Activated T-cell treated with anti-CD3 and anti-CD28 coated beads, Interleukin-2, amount 50 U/mL, for 72 hours (primary cell): ENCODE results near the gene RNF150. TPM values are rescaled to one million over a fixed set of nuclear protein-coding genes. Genes with fewer than 3 reads are reported as not detected.
A peak's percentile ranks its signal among the peaks of the same experiment; 100 is the strongest.

Experiments used
- ATAC-seq, 2 donors: fragments of 150-1000 bp; cut with Tn5 transposase; replicated peaks in 1 of 2; 2 replicates each; pipeline ENCODE4 v1.10.0; 2021; ENCODE audit warnings: moderate library complexity in 2 of 2, mild to moderate bottlenecking in 1 of 2
- DNase-seq, 2 donors: peaks; one replicate each; pipeline ENCODE4 v3.0.0; 2021 to 2022; ENCODE audit warnings: mixed read lengths in 1 of 2
- H3K27ac Mint-ChIP-seq: one replicate; pipeline ENCODE4 v1.8.0; 2022; ENCODE audit warnings: mild to moderate bottlenecking, moderate library complexity, mixed read lengths
- H3K27me3 Mint-ChIP-seq: one replicate; pipeline ENCODE4 v1.8.0; 2022; ENCODE audit warnings: low read depth, mixed read lengths
- H3K36me3 Mint-ChIP-seq, 2 donors: one replicate each; pipeline ENCODE4 v1.8.0; 2022; ENCODE audit warnings: mixed read lengths in 2 of 2, mild to moderate bottlenecking in 1 of 2; ENCODE audit not compliant: insufficient read depth in 2 of 2
- H3K4me1 Mint-ChIP-seq: one replicate; pipeline ENCODE4 v1.8.0; 2022; ENCODE audit warnings: low read depth, mixed read lengths
- H3K4me3 Mint-ChIP-seq, 2 donors: one replicate each; pipeline ENCODE4 v1.8.0; 2022; ENCODE audit warnings: mild to moderate bottlenecking in 2 of 2, mixed read lengths in 2 of 2, moderate library complexity in 2 of 2
- H3K9me3 Mint-ChIP-seq, 2 donors: one replicate each; pipeline ENCODE4 v1.8.0; 2022; ENCODE audit warnings: mixed read lengths in 2 of 2
- total RNA-seq, 2 donors: library from RNA; stranded (reverse); gene quantifications; one replicate each; pipeline ENCODE4 v1.2.3, GENCODE V29; 2022

The RNF150 gene
- total RNA-seq, 2 donors from 2014 or later = 0.10 to 0.46 TPM

GRCh38 chr4:141121768-141122454, 11.4 kb downstream of the RNF150 start:
- Mint-ChIP-seq H3K27ac (no peak overlapping the region), H3K9me3 (peaks cover 2% of the 10 kb centered on the region in 2 donors), H3K36me3 (no peaks in the 10 kb centered on the region), H3K4me1 (no peaks in the 10 kb centered on the region), H3K4me3 (no peak overlapping the region), H3K27me3 (peaks cover 20% of the 10 kb centered on the region)
- ATAC-seq = peak in 1 of 2 donors; percentile 15
- DNase-seq = no peak

DNA sequence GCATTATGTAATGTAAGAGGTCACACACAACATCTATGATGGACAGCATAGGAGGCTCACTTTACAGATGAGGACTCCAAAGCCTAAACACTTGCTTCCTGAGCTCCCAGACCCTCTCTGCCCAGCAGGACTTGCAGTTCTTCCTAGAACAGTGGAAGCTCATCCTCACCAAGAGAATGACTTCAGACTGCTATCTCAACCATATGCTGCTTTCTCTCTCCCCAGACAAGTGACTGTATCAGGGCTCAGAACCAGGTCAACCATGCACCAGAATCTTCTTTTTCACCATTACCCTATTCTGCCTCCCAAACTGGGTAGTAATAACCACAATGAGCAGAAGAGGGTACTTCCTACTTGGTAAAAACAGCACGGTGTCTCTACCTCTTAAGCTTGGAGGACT, 12.2 kb downstream of the RNF150 start:
- ATAC-seq (no peak), DNase-seq (no peak)
- H3K4me1 Mint-ChIP-seq = no peaks in the 10 kb centered on the region
- no peak overlapping the region for H3K27ac Mint-ChIP-seq
- no peaks in the 10 kb centered on the region for H3K36me3 Mint-ChIP-seq
- peaks cover 14% of the 10 kb centered on the region for H3K27me3 Mint-ChIP-seq
- peaks cover 2% of the 10 kb centered on the region in 2 donors for H3K9me3 Mint-ChIP-seq
- no peak overlapping the region for H3K4me3 Mint-ChIP-seq

- Mint-ChIP-seq H3K4me3 (no peak overlapping the region), H3K4me1 (no peaks in the 10 kb centered on the region), H3K27me3 (peaks cover 5% of the 10 kb centered on the region), H3K9me3 (peaks cover 2 to 3% of the 10 kb centered on the region in 2 donors), H3K36me3 (no peaks in the 10 kb centered on the region), H3K27ac (no peak overlapping the region)
- ATAC-seq = no peak
- DNase-seq = no peak
Measured at GRCh38 chr4:141120036-141120593, 13.2 kb downstream of the RNF150 start.

- Mint-ChIP-seq H3K4me3 (no peak overlapping the region), H3K27me3 (peaks cover 2% of the 10 kb centered on the region), H3K4me1 (no peaks in the 10 kb centered on the region), H3K36me3 (peaks cover 0 to 2% of the 10 kb centered on the region in 2 donors), H3K9me3 (peaks cover 3 to 6% of the 10 kb centered on the region in 2 donors), H3K27ac (no peak overlapping the region)
- ATAC-seq = no peak
- no peak for DNase-seq
Measured at GRCh38 chr4:141119071-141119470, 14.2 kb downstream of the RNF150 start.

DNA sequence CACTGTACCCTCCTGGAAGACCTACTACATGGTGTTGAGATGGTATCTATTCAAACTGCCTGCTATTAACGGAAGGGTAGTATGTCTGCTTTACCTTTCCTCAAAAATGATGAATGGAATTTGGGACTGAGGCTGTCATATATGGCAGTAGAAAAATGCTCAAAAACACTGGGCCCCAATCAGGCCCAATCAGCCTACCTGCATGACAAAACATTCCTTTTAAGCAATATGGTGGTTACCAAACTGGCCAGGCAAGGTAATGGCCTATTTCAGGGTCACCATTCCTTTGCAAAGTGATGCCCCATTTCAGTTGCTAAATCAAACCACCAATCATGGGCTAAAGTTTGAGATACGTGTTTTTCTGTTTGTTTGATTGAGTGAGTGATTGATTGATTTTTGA, 14.9 kb downstream of the RNF150 start:
- DNase-seq (no peak), ATAC-seq (no peak)
- peaks cover 0 to 7% of the 10 kb centered on the region in 2 donors for H3K36me3 Mint-ChIP-seq
- H3K4me1 Mint-ChIP-seq = no peaks in the 10 kb centered on the region
- peaks cover 5 to 8% of the 10 kb centered on the region in 2 donors for H3K9me3 Mint-ChIP-seq
- H3K27me3 Mint-ChIP-seq = no peaks in the 10 kb centered on the region
- no peak overlapping the region for H3K27ac Mint-ChIP-seq
- H3K4me3 Mint-ChIP-seq = no peak overlapping the region

DNA sequence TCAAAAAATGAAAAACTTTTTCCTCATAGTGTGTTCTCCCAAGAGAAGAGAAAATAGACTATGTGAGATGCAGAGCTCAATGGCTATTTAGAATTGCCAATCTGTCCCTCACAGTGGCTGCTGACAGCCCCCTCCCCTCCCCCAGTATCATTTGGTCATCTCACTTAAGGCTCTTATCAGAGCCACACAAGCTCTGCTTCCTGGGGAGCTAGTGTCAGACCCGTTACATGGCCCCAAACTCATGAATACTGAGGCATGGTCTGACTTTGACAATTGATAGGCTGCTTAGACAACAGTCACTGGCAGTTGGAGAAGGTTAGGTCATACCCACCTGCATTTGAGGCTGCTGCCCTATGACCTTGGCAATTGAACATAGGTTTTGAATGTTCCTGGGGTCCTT, 15.3 kb downstream of the RNF150 start:
- no peak for DNase-seq
- Mint-ChIP-seq H3K4me1 (no peaks in the 10 kb centered on the region), H3K27ac (no peak overlapping the region), H3K27me3 (peaks cover 2% of the 10 kb centered on the region), H3K9me3 (peaks cover 7 to 8% of the 10 kb centered on the region in 2 donors), H3K4me3 (no peak overlapping the region), H3K36me3 (peaks cover 0 to 7% of the 10 kb centered on the region in 2 donors)
- no peak for ATAC-seq

DNA sequence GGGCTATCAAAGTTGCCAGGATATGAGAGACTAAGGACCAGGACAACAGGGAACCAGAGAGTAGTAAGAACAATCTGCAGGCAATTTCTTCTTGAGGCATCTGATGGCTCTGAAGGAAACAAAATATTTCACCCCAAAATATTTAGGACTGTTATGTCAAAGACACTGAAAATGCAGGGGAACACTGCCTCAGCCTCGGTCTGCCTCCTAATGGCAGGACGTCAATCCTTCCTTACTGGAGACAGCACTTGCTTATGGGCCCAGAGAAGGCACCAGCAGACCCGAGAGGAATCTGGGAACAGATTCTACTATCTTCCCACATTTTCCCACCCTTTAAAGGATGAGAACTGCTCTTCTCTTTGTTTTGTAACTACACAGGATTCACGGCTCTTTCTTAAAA, 23.3 kb downstream of the RNF150 start:
- Mint-ChIP-seq H3K36me3 (peaks cover 0 to 7% of the 10 kb centered on the region in 2 donors), H3K4me3 (no peak overlapping the region), H3K27ac (no peak overlapping the region), H3K4me1 (no peaks in the 10 kb centered on the region), H3K9me3 (peaks cover 3 to 9% of the 10 kb centered on the region in 2 donors), H3K27me3 (peaks cover 9% of the 10 kb centered on the region)
- DNase-seq = no peak
- ATAC-seq = no peak

- no peaks in the 10 kb centered on the region for H3K4me1 Mint-ChIP-seq
- DNase-seq (no peak), ATAC-seq (no peak)
- H3K27ac Mint-ChIP-seq = no peak overlapping the region
- H3K4me3 Mint-ChIP-seq = no peak overlapping the region
- H3K27me3 Mint-ChIP-seq = peaks cover 6% of the 10 kb centered on the region
- peaks cover 0 to 4% of the 10 kb centered on the region in 2 donors for H3K9me3 Mint-ChIP-seq
- no peaks in the 10 kb centered on the region for H3K36me3 Mint-ChIP-seq
Measured at GRCh38 chr4:141107927-141108326, 25.3 kb downstream of the RNF150 start.

GRCh38 chr4:141102367-141102766, 30.9 kb downstream of the RNF150 start:
- Mint-ChIP-seq H3K27ac (no peak overlapping the region), H3K9me3 (peaks cover 0 to 2% of the 10 kb centered on the region in 2 donors), H3K27me3 (peaks cover 5% of the 10 kb centered on the region), H3K4me1 (no peaks in the 10 kb centered on the region), H3K36me3 (no peaks in the 10 kb centered on the region), H3K4me3 (no peak overlapping the region)
- DNase-seq (no peak), ATAC-seq (no peak)

- DNase-seq = no peak
- peaks cover 5% of the 10 kb centered on the region for H3K27me3 Mint-ChIP-seq
Measured at GRCh38 chr4:141101511-141101910, 31.8 kb downstream of the RNF150 start.

DNA sequence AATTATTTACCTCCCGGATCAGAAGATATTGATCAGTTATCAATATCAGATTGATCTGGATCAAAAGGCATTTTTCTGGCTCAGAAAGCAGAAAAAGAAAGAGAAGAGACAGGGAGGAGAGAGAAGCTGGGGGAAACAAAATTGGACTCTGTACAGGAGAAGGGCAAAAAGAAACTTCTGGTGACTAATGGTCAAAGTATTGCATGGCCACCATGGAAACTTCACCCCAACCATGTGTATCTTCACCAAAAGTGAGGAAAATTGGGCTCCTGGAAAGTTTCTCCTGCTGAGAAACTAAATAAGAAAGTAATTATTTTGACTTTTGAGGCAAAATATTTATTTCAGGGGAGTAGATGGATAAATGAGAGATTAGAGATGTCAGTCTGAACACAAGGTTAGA, 33.9 kb downstream of the RNF150 start:
- no peak for DNase-seq
- H3K36me3 Mint-ChIP-seq = no peaks in the 10 kb centered on the region
- no peak overlapping the region for H3K4me3 Mint-ChIP-seq
- H3K9me3 Mint-ChIP-seq = no peaks in the 10 kb centered on the region
- H3K4me1 Mint-ChIP-seq = no peaks in the 10 kb centered on the region
- no peak for ATAC-seq
- H3K27me3 Mint-ChIP-seq = peaks cover 5% of the 10 kb centered on the region
- H3K27ac Mint-ChIP-seq = no peak overlapping the region

More at GRCh38 chr4:141101511-141101910, 31.8 kb downstream of the RNF150 start:
- H3K36me3 Mint-ChIP-seq = no peaks in the 10 kb centered on the region
- H3K4me1 Mint-ChIP-seq = no peaks in the 10 kb centered on the region
- H3K4me3 Mint-ChIP-seq = no peak overlapping the region
- no peak overlapping the region for H3K27ac Mint-ChIP-seq
- ATAC-seq = no peak
- H3K9me3 Mint-ChIP-seq = peaks cover 0 to 2% of the 10 kb centered on the region in 2 donors

DNA sequence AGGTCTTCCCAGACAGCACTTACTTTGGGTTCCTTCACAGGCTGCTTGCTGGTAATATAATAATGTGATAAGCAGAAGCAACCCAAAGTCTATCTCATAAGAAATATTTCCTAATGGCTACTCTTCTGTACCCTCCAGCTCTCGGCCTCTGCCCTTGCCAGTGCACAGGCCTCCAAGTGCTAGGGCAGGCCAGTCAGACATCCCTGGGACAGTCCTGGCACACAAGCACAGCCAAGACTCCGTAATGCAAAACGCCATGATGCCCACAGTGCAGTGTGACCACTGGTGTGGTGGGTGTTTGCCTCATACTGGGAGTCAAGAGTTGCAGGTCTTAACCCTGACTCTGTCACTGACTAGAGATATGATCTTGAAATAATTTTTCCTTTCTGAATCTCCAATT, 35.1 kb downstream of the RNF150 start:
- Mint-ChIP-seq H3K36me3 (no peaks in the 10 kb centered on the region), H3K4me3 (no peak overlapping the region), H3K27me3 (peaks cover 5% of the 10 kb centered on the region), H3K4me1 (no peaks in the 10 kb centered on the region), H3K9me3 (peaks cover 4 to 6% of the 10 kb centered on the region in 2 donors), H3K27ac (no peak overlapping the region)
- DNase-seq = no peak
- ATAC-seq = no peak

DNA sequence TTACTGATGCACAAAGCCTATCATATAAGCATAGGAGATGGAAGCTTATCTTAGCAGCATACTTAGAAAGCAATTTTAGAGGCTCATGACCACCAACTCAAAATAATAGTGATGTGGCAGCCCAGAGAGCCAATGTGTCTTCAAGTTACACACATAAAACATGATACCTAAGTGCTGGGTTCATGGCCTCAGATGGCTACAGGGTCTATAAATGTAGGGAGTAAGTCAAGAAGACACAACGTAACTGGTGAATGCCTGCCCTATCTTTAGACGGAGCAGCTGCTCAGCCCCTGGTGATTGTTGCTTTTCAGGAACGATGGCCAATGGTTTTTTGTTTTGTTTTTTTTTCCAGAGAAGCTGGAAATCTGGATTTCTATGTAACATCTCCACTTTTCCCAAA, 42.8 kb downstream of the RNF150 start:
- Mint-ChIP-seq H3K36me3 (no peaks in the 10 kb centered on the region), H3K9me3 (peaks cover 4 to 6% of the 10 kb centered on the region in 2 donors), H3K27me3 (no peaks in the 10 kb centered on the region), H3K4me3 (no peak overlapping the region), H3K4me1 (no peaks in the 10 kb centered on the region), H3K27ac (no peak overlapping the region)
- DNase-seq (no peak), ATAC-seq (no peak)

- Mint-ChIP-seq H3K36me3 (no peaks in the 10 kb centered on the region), H3K27ac (no peak overlapping the region), H3K9me3 (no peaks in the 10 kb centered on the region), H3K27me3 (no peaks in the 10 kb centered on the region), H3K4me1 (no peaks in the 10 kb centered on the region), H3K4me3 (no peak overlapping the region)
- ATAC-seq = no peak
- no peak for DNase-seq
Measured at GRCh38 chr4:141081921-141082395, 51.3 kb downstream of the RNF150 start.
